HCT116 (cell line): ENCODE results near the gene CNPY1.

Experiments
- EZH2phosphoT487 ChIP-seq: fragments of 200-600 bp; IDR thresholded peaks from 2 replicates; pipeline ENCODE4 v1.6.1; 2018; ENCODE audit warnings: antibody characterized with exemption, borderline replicate concordance
- YY1 ChIP-seq: IDR thresholded peaks from 2 replicates; pipeline ENCODE4 v1.6.1; 2011; ENCODE audit warnings: low read length, low read depth, moderate library complexity, mild to moderate bottlenecking; ENCODE audit not compliant: insufficient replicate concordance; ENCODE audit errors: extremely low read depth

GRCh38 chr7:155513543-155514285, 32.6 kb downstream of the CNPY1 start:
- TF ChIP-seq EZH2phosphoT487, result no peak
- TF ChIP-seq YY1, result no peak
